GM12878 (cell line): Measurements from ENCODE around the gene WDFY4. TPM values are rescaled to one million over a fixed set of nuclear protein-coding genes. Genes with fewer than 3 reads are reported as not detected.

Experiments used
- ATAC-seq: fragments of 200-7000 bp; cut with Tn5 transposase; 3 replicates; pipeline ENCODE4 v1.9.1; 2020; ENCODE audit warnings: mild to moderate bottlenecking, moderate library complexity
- BruUV-seq: library from RNA; stranded (reverse); fragments of 400-500 nt; replicated peaks from 2 replicates; lab custom pipeline; 2021; lab: Mats Ljungman, UMichigan
- CTCF ChIA-PET: fragments of 300-600 bp; sonication (Branson Sonifier 250); formaldehyde crosslinking; extraction: SDS; loops from one replicate; lab custom pipeline; 2021; ENCODE audit warnings: inconsistent platforms; lab: Yijun Ruan, JAX
- POLR2A ChIA-PET: fragments of 350-600 bp; formaldehyde crosslinking; extraction: SDS; loops from one replicate; lab custom pipeline; 2021; ENCODE audit warnings: inconsistent platforms; lab: Charles Lee
- RAD21 ChIA-PET: fragments of 300-600 bp; sonication (Branson Sonifier 250); formaldehyde crosslinking; loops from one replicate; lab custom pipeline; 2023; ENCODE audit warnings: antibody characterized with exemption; ENCODE audit not compliant: unreplicated experiment; lab: Charles Lee
- SMC1A ChIA-PET: fragments of 300-600 bp; sonication (Branson Sonifier 250); formaldehyde crosslinking; loops from one replicate; lab custom pipeline; 2023; ENCODE audit not compliant: unreplicated experiment, uncharacterized antibody; lab: Charles Lee
- DNase-seq: peaks from one replicate; pipeline ENCODE4 v3.0.0-alpha.2; 2011; ENCODE audit warnings: low read depth, low spot score
- FAIRE-seq: peaks from 3 replicates; lab custom pipeline; 2011; peaks lifted over from hg19 to GRCh38; lab: Jason Lieb, UNC
- H2AFZ ChIP-seq: 2 replicates; pipeline ENCODE4 v1.6.0; 2011; ENCODE audit warnings: low read depth, low read length, control low read depth; ENCODE audit not compliant: control insufficient read depth
- H3K27ac ChIP-seq: 2 replicates; pipeline ENCODE4 v1.5.1; 2011; ENCODE audit warnings: control low read depth; ENCODE audit not compliant: control insufficient read depth, insufficient read depth
- H3K27me3 ChIP-seq, 2 experiments: replicated peaks in 1 of 2; 2 replicates each; pipeline versions ENCODE4 v1.6.0 to v1.6.1; 2011; ENCODE audit warnings: low read length in 1 of 2; ENCODE audit not compliant: control insufficient read depth in 2 of 2, insufficient read depth in 2 of 2
- H3K36me3 ChIP-seq, 2 experiments: 2 replicates each; pipeline ENCODE4 v1.5.1; 2011; ENCODE audit warnings: low read length in 1 of 2; ENCODE audit not compliant: control insufficient read depth in 2 of 2, insufficient read depth in 2 of 2
- H3K4me1 ChIP-seq: 2 replicates; pipeline ENCODE4 v1.6.1; 2011; ENCODE audit warnings: mild to moderate bottlenecking, low read length, moderate library complexity, mixed read lengths; ENCODE audit not compliant: control insufficient read depth, insufficient read depth
- H3K4me2 ChIP-seq: 2 replicates; pipeline ENCODE4 v1.6.0; 2011; ENCODE audit warnings: control low read depth; ENCODE audit not compliant: control insufficient read depth, insufficient read depth
- H3K4me3 ChIP-seq: fragments of 200-600 bp; sonication (generic); 2 replicates; pipeline ENCODE4 v1.5.1; 2016
- H3K79me2 ChIP-seq: 2 replicates; pipeline ENCODE4 v1.6.0; 2011; ENCODE audit warnings: low read length; ENCODE audit not compliant: control insufficient read depth, insufficient read depth
- H3K9ac ChIP-seq: 2 replicates; pipeline ENCODE4 v1.8.0; 2011; ENCODE audit warnings: low read length, control low read depth, mixed read lengths; ENCODE audit not compliant: control insufficient read depth, insufficient read depth
- H3K9me3 ChIP-seq: replicated peaks from 3 replicates; pipeline ENCODE4 v1.5.1; 2011; ENCODE audit warnings: mild to moderate bottlenecking, low read length; ENCODE audit not compliant: control insufficient read depth, insufficient read depth
- H4K20me1 ChIP-seq: 2 replicates; pipeline ENCODE4 v1.6.0; 2011; ENCODE audit not compliant: control insufficient read depth, insufficient read depth
- EED ChIP-seq: sonication (generic); IDR thresholded peaks from 2 replicates; pipeline ENCODE4 v1.6.1; 2016; ENCODE audit warnings: antibody characterized with exemption, low read depth
- NFYB ChIP-seq: IDR thresholded peaks from 2 replicates; pipeline ENCODE4 v1.6.1; 2011; ENCODE audit warnings: low read depth, mild to moderate bottlenecking, low read length, improper control_type of control experiment, moderate library complexity; ENCODE audit not compliant: insufficient read depth
- TAF1 ChIP-seq: IDR thresholded peaks from 2 replicates; pipeline ENCODE4 v1.6.1; 2011; ENCODE audit warnings: mild to moderate bottlenecking, low read depth, low read length, borderline replicate concordance
- WGBS: methylation state at CpG from one replicate; pipeline ENCODE4 v1.1.6; 2016; ENCODE audit warnings: low lambda C conversion rate; ENCODE audit not compliant: insufficient replicate concordance, insufficient coverage; ENCODE audit errors: missing lambda C conversion rate; 5-methylcytosine and 5-hydroxymethylcytosine counted together
- in situ Hi-C: fragments of 300-500 bp; cut with MboI; formaldehyde crosslinking; loops from 9 replicates; pipeline ENCODE4 v1.14.3; 2018; ENCODE audit warnings: mixed read lengths
- intact Hi-C: fragments of 100-400 bp; cut with micrococcal nuclease; formaldehyde crosslinking; loops from one replicate; pipeline ENCODE4 v1.14.2; 2022; ENCODE audit not compliant: unreplicated experiment
- polyA plus RNA-seq, 11 experiments: library from polyadenylated mRNA; depleted of rRNA in 4 of 11; unstranded in 6 of 11; stranded (reverse) in 5 of 11; fragments of >200 nt; fragmentation: Nextera tagmentation in 4 of 11; fragmentation: Illumina TruSeq in 1 of 11; extraction: Ambion mirVana in 4 of 11; extraction: Trizol in 1 of 11; gene quantifications; 1 replicate in 1 of 11; 2 replicates in 10 of 11; pipeline versions ENCODE4 v1.2.1 to v1.2.3, GENCODE V29; 2011 to 2016; ENCODE audit warnings: inconsistent platforms in 2 of 11, missing spikeins in 2 of 11, low read depth in 1 of 11
- total RNA-seq, 4 experiments: library from RNA; depleted of rRNA in 3 of 4; stranded (reverse); fragments of >200 nt in 3 of 4; fragmentation: Illumina TruSeq in 1 of 4; extraction: Trizol in 1 of 4; gene quantifications; 2 replicates each; pipeline versions ENCODE4 v1.2.1 to v1.2.3, GENCODE V29; 2013 to 2021
- TF ChIP-seq, protein P1 (sequence below): fragments of 150-350 bp; IDR thresholded peaks from 2 replicates; pipeline ENCODE4 v1.6.1; 2014; ENCODE audit warnings: mild to moderate bottlenecking, low read depth, low read length
- TF ChIP-seq, protein P2 (sequence below): IDR thresholded peaks from 2 replicates; pipeline ENCODE4 v1.6.1; 2012; ENCODE audit warnings: low read length, inconsistent platforms
- TF ChIP-seq, protein P3 (sequence below): fragments of 450-650 bp; IDR thresholded peaks from 2 replicates; pipeline ENCODE4 v1.6.1; 2017; ENCODE audit warnings: borderline replicate concordance

The WDFY4 gene
- total and polyA plus RNA-seq, 10 of the 15 experiments (the other 5 are each of a cell fraction or from before 2014, with no cell fraction given), result 13.5 to 132 (median 47.3) TPM

DNA sequence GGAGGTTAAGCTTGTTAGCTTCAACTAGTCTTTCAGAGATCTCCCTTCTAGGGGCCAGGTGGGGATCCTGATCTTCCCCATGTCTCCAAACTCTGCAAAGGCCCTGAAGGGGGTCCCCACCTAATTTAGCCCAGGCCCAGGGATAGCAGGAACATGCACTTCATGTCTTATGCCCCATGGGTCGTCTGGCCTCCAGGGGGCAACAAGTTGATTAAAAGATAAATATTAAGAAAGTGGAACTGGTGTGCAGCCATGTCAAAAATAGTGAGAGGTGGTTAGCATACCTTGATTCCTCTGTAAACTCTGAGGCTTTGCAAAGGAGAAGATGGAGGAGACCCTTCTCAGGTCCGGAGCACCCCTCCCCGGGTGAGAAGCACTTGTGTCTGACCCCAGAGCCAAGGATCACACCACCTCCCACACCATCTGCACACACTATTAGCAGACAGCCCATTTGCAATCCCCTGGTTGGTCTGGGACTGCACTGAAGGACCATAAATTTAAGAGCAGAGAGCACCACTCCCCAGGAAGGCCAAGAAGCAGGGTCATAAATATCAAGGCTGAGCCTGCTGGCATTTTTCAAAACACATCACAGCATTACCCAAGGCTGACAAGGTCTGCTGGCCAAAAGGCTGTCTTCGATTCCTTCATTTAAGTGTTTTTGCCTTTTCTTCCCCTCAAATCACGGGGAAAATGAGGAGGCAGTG, 299.1 kb downstream of the WDFY4 start (continued):
- TF ChIP-seq, protein P1, sequence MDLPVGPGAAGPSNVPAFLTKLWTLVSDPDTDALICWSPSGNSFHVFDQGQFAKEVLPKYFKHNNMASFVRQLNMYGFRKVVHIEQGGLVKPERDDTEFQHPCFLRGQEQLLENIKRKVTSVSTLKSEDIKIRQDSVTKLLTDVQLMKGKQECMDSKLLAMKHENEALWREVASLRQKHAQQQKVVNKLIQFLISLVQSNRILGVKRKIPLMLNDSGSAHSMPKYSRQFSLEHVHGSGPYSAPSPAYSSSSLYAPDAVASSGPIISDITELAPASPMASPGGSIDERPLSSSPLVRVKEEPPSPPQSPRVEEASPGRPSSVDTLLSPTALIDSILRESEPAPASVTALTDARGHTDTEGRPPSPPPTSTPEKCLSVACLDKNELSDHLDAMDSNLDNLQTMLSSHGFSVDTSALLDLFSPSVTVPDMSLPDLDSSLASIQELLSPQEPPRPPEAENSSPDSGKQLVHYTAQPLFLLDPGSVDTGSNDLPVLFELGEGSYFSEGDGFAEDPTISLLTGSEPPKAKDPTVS, result no peak
- TF ChIP-seq EED, result no peak
- TF ChIP-seq TAF1, result no peak
- TF ChIP-seq, all 136 proteins: peak for 3

DNA sequence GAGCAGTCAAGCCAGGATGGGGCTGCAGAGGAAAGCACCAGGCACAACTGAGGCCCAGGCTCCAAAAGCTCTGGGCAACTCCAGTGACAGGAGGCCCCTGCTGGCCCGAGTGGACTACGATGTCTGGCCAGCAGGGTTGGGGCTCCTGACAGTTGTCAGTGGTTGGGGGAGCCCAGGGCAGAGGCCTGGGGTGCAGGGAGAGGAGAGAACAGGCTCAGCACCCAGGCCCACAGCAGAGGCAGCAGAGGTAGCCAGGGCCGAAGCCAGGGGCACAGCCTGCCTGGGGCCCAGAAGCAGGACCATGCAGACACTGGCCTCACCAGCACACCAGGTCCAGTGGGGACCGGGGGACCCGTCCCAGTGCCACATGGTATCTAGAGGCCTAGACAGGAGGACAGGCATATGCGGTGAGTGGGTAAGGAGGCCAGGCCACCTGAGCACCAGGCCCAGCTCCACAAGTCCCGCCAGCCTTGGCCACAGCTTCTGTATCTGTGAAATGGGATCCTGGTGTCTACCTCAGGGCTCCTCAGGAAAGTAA, 301.0 kb downstream of the WDFY4 start:
- CTCF ChIA-PET, result interaction anchor here (0.8 to 1.2 kb wide), 3 partner anchors 176 to 527 kb away, joined by 3 read pairs; no protein-coding TSS in a partner anchor
- Histone ChIP-seq H3K27me3 (no peaks in the 10 kb centered on the region), H3K4me3 (no peak overlapping the region), H3K79me2 (no peaks in the 10 kb centered on the region), H3K9me3 (no peaks in the 10 kb centered on the region), H2AFZ (no peak overlapping the region), H3K27ac (no peak overlapping the region), H4K20me1 (no peaks in the 10 kb centered on the region), H3K4me1 (no peaks in the 10 kb centered on the region), H3K4me2 (no peak overlapping the region), H3K9ac (no peak overlapping the region), H3K36me3 (peaks cover 0 to 10% of the 10 kb centered on the region in 2 experiments; a peak in 2 of 4 replicates)
- intact Hi-C loops (loop anchor here (10.0 kb wide), 1 partner anchor 419 kb away; no protein-coding TSS in a partner anchor), in situ Hi-C loops (no loop called here)
- ATAC-seq (no peak; the same call in 2 of the 3 replicates), DNase-seq (no peak), FAIRE-seq (no peak)
- no TSS peak for BruUV-seq
- TF ChIP-seq, protein P2, sequence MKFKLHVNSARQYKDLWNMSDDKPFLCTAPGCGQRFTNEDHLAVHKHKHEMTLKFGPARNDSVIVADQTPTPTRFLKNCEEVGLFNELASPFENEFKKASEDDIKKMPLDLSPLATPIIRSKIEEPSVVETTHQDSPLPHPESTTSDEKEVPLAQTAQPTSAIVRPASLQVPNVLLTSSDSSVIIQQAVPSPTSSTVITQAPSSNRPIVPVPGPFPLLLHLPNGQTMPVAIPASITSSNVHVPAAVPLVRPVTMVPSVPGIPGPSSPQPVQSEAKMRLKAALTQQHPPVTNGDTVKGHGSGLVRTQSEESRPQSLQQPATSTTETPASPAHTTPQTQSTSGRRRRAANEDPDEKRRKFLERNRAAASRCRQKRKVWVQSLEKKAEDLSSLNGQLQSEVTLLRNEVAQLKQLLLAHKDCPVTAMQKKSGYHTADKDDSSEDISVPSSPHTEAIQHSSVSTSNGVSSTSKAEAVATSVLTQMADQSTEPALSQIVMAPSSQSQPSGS, result no peak
- no peak for TF ChIP-seq NFYB
- TF ChIP-seq, protein P3, sequence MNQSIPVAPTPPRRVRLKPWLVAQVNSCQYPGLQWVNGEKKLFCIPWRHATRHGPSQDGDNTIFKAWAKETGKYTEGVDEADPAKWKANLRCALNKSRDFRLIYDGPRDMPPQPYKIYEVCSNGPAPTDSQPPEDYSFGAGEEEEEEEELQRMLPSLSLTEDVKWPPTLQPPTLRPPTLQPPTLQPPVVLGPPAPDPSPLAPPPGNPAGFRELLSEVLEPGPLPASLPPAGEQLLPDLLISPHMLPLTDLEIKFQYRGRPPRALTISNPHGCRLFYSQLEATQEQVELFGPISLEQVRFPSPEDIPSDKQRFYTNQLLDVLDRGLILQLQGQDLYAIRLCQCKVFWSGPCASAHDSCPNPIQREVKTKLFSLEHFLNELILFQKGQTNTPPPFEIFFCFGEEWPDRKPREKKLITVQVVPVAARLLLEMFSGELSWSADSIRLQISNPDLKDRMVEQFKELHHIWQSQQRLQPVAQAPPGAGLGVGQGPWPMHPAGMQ, result no peak
- POLR2A ChIA-PET, result no interaction called here
- SMC1A ChIA-PET, result no interaction called here
- RAD21 ChIA-PET, result interaction anchor here (1.0 to 1.2 kb wide), 2 partner anchors 327 to 329 kb away, joined by 3 to 4 read pairs; no protein-coding TSS in a partner anchor
- WGBS, result 91% methylated on average over 7 of the region's 7 CpGs
